ENCODE measurements around the gene ZNF664.

ZNF664 gene

GRCh38 chr12:123991372-123991951, 18.4 kb downstream of the ZNF664 start:
- no peak for DNase-seq

GRCh38 chr12:123992118-123992825, 19.3 kb downstream of the ZNF664 start:
- DNase-seq = no peak

DNA sequence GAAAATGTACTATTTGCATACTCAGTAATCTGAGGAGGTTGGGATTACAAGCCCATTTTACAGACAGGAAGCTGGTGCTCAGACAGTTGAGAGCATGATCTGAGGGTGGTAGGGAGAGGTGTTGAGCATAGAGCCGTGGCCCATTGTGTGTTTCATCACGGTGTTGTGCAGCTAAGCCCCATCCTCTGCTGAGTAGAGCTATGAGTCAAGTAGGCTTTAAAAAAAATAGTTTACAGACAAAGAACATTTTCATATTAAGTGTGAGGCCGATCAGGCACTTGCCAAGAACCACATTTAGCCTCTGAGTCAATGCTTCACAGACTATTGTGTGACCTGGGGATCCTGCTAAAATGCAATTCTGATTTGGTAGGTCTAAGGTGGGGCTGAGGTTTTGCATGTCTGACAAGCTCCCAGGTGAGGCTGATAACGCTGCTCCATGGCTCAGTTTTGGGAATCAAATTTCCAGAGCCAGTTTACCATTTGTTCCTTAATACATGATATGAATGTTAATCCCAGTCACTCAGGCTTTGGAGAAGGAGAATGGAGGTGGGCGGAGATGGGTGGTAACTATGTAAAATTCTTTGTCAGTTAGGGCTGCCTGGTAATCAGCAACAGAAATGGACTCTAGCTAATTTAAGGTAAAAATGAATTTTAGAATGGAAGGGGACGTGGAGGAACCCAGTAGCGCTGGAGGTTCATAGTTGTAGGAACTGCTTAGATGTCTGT, 22.2 kb downstream of the ZNF664 start:
- DNase-seq = no peak

- no peak for DNase-seq
Observed at GRCh38 chr12:123996581-123996980, 23.6 kb downstream of the ZNF664 start.

DNA sequence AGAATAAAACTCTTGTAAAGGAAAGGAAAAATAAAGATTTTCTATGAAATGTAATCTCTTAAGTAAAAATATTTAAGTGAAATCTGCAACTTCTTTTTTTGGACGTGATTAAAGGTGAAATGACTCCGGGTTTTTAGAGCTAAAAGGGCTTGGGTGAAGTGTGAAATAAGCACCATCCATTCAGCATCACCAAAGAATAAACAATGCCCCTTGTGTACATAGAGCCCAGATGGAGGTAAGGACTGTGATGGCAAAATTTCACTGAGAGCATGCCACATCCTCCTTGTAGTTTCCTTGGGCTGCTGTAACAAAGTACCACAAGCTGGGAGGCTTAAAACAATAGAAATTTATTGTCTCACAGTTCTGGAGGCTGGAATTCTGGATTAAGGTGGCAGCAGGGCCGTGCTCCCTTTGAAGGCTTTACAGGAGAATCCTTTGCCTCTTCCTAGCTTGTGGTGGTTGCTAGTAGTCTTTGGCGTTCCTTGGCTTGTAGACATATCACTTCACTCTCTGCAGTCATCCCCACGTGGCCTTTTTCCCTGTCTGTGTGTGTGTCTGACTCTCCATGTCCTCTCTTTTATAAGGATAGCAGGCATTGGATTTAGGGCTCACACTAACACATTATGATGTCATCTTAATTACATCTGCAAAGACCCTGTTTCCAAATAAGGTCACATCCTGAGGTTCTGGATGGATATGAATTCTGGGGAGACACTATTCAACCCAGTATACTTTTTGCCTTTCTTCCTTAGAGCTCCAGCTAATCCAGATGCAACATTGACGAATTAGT, 24.2 kb downstream of the ZNF664 start:
- DNase-seq = no peak

DNA sequence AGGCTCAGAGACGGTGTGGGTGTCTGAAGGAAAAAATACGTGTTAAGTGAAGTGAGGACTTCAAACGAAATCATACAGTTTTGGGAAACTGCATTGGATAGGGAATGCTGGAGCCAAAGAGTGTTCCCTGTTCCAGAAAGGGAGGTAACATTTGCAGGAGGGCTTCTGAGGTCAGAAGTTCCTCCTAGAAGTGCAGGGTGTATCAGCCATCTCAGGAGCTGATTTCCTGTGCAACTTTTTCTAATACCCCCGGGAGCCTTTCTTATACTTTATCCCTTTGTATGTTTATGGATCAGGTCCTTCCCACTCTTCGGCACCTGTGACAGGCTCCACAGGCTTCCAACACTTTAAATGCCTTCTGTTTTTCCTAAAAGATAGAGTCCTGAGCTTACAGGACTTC, 24.9 kb downstream of the ZNF664 start:
- DNase-seq = no peak

DNA sequence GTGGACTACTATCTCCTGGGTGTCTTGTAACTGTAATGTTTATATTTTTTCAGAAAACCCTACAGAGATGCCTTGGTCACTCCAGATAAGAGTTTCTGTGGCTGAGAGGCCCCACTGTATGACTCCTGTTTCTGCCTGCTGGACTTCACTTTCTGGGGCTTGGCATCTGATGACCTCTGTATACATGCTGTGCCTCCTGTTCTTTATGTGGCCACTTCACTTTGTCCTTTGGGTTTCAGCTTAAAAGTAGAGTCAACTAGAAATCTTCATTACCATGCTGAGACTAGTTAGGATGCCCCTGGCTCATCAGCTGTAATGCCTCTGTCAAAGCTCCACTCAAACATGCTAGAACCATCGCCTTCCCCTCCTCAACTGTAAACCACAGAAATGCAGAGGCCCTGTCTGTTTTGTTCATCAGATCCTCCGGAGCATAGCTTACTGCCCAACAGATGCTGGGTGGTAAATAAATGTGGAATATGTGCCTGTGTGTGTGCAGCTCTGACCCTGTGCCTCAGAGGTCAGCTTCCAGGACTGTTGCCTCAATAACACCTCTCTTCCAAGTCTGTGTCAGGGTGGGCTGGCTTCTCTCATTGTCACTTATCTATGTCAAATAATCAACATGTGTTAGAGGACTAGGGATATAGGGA, 25.5 kb downstream of the ZNF664 start:
- no peak for DNase-seq

DNA sequence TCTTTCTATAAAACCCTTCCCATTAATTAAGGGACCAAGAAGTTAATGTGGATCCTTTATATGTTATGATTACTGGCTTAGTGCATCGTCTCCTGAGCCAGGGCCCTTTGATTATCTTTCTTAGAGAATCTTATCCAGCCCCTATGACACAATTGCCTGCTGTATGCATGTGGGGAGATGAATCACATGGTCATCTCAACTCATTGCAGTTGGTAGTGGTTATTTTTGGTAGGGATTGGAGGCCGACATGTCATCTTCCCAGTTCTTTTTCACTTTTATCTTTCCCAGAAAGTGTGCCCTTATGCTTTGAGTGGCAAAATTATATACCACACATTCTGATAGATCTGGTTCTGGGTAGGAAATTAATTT, 26.0 kb downstream of the ZNF664 start:
- no peak for DNase-seq

DNA sequence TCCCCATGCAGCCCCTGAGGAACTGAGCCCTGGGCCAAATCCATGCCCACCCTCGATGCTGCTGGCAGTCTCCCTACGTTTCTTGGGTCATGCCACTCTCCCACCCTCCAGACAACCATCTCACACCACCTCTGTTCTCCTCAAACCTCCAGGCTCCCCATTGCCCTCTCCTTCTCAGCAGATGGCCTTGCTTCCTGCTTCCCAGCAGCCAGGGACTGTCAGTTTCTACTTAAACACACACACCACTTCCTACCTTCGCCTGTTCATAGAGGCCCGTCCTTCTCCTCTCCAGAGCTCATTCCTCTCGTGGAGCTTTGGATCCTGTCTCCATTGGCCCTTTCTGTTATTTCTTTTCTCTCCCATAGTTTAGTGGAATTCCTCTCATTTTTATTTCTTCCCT, 27.1 kb downstream of the ZNF664 start:
- no peak for DNase-seq

DNA sequence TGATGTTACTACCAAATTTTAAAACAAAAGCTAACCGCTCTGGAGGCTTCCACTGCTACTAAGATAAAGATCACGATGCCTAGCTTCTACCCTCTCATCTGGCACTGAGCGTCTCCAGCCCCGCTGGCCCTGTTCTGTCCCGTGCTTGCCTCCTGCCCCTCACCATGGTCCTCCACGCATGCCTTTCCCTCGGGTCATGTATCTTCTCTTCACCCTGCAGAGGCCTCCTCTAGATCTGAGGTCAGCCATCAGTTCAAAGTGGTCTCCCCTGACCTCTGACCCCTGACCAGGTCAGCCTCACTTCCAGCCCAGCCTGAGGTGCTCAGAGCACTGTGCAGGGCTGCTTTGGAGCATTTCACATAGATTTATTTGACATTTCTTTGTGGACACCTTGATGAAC, 28.3 kb downstream of the ZNF664 start:
- DNase-seq = no peak

DNA sequence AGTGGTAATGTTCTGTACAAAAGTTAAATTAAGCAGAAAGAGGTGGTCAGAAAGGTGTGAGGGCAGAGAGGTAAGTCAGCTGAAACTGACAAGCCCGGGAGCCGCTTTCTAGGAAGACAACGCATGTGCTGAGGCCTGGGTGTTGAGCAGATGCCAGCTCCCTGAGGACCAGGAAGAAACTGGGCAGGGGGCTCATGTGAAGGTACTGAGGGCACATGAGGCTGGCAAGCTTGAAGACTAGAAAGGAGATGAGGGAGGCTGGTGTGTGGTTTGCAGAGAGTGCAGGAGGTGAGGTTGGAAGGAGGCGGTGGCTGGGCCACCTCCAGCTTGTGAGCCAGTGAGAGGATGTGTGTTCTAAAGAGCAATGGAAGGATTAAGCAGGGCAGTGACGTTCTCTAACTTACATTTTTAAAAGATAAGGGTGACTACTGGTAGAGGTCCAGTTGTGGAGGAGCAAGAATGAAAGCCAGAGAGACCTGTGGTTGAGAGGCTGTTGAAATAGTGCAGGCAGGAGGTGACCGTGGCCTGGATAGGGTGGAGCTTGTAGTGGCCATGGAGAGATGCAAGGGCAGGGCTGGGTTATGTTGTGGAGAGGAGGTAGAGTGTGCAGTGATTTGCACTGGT, 29.1 kb downstream of the ZNF664 start:
- DNase-seq = no peak

DNA sequence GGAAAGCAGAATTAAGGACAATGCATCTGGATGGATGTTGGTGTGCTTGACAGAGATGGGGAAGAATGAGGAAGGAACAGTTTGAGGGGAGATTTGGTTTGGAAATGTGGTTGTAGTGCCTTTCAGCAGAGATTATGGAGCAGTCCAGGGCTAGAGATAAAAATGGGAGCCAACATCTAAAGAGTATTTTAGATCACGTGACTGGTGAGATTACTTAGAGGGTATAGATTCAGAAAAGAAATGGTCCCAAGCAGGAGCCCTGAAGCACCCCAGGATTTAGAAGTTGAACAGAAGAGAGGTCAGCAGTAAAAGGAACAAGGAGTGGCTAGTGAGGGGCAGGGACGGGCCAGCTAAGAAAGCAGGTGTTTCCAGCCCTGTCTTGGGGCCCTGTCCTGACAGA, 29.6 kb downstream of the ZNF664 start:
- DNase-seq = no peak

DNA sequence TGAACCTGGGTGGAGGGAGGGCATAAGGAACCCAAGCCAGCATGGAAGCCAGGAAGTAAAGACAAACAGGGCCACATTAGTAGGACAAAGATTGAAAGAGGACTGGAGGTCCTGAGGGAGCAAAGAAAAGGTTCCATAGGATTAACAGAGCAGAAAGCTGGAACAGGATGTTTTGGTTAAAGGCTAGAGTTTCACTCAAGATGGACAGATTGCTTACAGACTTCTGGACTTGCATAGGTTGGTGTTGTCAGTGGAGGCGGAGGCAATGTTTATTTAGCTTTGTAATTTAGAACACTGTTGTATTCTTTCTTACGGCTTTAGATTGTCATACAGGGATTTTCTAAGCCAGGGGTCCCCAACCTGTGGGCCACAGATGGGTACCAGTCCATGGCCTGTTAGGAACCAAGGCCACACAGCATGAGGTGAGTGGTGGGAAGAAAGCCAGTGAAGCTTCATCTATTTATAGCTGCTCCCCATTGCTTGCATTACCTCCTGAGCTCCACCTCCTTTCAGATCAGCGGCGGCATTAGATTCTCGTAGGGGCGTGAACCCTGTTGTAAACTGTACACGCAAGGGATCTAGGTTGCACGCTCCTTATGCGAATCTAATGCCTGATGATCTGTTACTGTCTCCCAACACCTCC, 31.3 kb downstream of the ZNF664 start:
- no peak for DNase-seq

DNA sequence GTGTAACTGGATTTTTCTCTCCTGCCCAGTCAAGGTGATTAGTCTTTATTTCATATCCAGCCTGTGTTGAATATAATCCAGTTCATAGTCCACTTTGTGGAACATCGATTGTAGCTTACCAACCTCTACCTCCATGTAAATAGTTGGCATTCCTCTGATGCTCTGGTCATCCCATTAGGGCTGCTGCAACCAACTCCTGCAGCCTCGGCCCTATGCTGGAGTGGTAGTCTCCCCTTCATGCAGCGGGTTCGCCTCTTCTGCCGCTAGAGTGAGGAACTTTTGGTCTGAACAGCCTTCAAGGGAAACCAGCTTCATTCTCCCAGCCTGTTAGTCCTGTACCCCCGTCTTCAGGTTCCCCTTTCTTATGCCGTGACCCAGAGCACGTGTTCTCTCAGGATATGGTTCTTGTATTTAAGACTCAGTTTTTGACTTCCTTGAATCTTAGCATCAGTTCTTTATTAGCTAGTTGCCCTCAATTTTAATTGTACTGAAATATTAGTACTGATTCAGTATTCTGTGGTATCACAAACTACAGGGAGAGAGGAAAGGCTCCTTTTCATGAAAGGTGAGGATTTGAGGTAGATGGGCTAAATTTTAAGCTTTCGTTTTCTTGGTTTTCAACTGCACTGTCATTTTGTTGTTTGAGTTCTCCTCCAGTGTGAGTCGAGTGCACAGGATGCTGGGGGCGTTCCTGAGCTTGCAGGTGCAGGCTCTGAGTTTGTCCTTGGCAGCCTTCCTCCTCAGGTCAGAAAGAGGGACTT, 33.2 kb downstream of the ZNF664 start:
- DNase-seq = no peak

DNA sequence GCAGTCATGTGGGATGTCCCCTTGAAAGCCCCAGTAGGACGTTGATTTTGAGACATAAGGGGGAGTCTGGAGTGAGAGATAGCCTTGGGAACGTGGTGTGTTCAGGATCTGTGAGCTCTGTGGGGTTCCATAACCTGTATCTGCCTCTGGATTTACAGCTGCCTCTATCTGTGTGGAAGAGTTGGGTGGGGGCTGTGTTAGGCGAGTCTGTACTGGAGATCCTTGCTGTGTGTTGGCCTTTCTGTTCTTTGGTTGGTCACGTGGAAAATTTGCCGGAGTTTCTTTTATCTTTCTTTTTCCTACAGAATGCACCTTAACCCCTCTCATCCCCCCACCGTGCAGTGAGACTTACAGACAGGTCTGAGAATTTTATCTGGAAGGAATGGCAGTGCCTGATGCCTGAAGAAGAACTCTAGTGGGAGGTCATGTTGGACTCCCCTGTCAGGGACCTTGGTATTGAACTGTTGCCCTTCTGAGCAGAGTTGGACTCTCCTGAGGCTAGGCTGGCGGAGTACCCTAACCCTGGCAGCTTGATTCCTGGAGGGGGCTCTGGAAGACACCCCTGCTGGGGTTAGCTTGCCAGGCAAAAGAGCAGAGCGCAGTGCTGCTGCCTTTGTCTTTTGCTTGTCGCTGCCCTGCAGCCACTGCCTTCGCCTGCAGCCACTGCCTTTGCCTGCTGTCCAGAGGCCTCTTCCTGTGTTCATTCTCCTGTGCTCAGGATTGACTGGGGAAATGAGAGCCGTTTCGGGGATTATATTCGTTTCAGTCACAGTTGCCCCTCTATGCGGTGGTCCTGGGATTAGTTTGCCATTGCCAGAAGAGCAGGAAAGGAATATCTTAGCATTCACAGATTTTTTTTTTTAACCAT, 34.1 kb downstream of the ZNF664 start:
- no peak for DNase-seq

- no peak for DNase-seq
Observed at GRCh38 chr12:124007826-124008570, 35.0 kb downstream of the ZNF664 start.

DNA sequence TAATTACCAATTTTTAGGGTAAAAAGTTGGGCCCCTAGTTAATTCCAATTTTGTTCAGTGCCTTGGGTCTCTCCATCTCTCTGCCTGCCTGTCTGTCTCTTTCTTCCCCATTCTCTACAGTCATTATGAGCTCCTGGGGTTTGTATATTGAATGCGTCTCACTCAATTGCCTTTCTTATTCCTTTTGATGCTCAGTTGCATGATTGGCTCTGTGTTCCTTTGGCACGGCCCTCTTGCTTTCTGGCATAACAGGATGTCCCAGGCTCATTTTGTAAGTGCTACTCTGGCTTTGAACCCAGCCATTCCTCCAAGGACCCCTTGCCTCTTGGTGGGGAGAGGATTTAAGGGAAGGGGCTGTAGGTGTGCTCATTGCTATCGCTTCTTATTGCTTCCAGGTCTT, 35.6 kb downstream of the ZNF664 start:
- DNase-seq = no peak

DNA sequence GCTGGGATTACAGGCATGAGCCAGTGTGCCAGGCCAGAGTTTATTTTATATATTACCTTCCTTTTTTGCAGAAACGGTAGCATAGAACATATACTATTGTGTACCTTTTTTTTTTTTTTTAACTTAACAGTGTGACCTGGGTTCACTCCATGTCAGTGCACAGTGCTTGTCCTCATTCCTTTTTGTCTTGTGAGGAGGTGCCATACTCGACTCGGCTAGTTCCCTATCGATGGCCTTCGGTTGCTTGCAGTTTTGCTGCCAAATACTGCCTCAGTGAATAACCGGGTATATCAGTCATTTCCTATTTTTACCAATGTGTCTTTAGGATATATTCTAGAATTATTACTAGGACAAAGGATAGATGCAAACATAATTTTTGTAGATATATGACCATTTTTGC, 36.8 kb downstream of the ZNF664 start:
- no peak for DNase-seq

DNA sequence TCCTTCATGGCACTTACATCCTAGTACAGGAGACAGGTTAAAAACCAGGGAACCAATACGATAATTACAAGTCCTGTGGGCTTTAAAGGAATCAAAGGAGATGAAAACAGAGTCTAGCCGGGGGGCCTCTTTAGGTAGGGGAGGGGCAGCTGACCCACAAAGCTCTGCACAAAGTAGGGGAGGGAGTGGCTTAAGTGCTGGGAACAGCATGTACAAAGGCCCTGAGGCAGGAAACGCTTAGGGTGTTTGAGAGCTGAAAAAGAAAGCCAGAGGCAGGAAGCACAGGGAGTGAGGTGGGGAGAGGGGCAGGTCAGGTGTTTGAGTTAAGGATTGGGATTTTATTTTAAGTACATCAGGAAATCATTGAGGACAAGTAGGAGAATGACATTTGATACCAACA, 37.7 kb downstream of the ZNF664 start:
- DNase-seq = no peak
